Fibroblast of mammary gland (primary cell): ENCODE results near the gene SLA2.
"Not testable (repeated sequence)": the region's sequence is repeated elsewhere in the genome, so short reads cannot be mapped to it uniquely, and the experiment has no call there.

Source experiments
- DNase-seq: peaks from one replicate; pipeline ENCODE4 v3.0.0-alpha.2; 2010; ENCODE audit warnings: low read depth
- H3K4me3 ChIP-seq: 2 replicates; pipeline ENCODE4 v1.5.1; 2011; ENCODE audit warnings: low read depth, mild to moderate bottlenecking, low read length, moderate library complexity; ENCODE audit not compliant: control insufficient read depth
- CTCF ChIP-seq: conservative IDR thresholded peaks from 2 replicates; pipeline ENCODE4 v1.5.1; 2011; ENCODE audit warnings: low read depth, low read length, inconsistent platforms; ENCODE audit not compliant: control insufficient read depth, insufficient read depth

SLA2 gene

GRCh38 chr20:36645998-36646397 is at the start of gene SLA2:
TSS of gene SLA2 (minus strand) at chr20:36646196. CDS start at chr20:36641335, 4,861 bp downstream.
- no peak within 1 kb of the TSS for H3K4me3 ChIP-seq
- no peak for TF ChIP-seq CTCF
- no peak for DNase-seq

- DNase-seq, H3K4me3 ChIP-seq: not testable (repeated sequence)
These were observed 49.5 kb upstream of the SLA2 start for GRCh38 chr20:36695467-36695866.

- H3K4me3 ChIP-seq, result no peak overlapping the region
- no peak for TF ChIP-seq CTCF
- DNase-seq, result no peak
These were observed 42.6 kb upstream of the SLA2 start for GRCh38 chr20:36688630-36689029.

GRCh38 chr20:36687850-36688249 is 41.9 kb upstream of the SLA2 start:
- TF ChIP-seq CTCF, result no peak
- no peak for DNase-seq
- H3K4me3 ChIP-seq, result no peak overlapping the region

GRCh38 chr20:36686944-36687343 is 40.9 kb upstream of the SLA2 start:
- TF ChIP-seq CTCF, result no peak
- DNase-seq, result no peak
- no peak overlapping the region for H3K4me3 ChIP-seq

- H3K4me3 ChIP-seq, result no peak overlapping the region
- DNase-seq, result no peak
- no peak for TF ChIP-seq CTCF
These were observed 40.5 kb upstream of the SLA2 start for GRCh38 chr20:36686504-36686903.

- DNase-seq, result no peak
- TF ChIP-seq CTCF, result no peak
- H3K4me3 ChIP-seq, result no peak overlapping the region
These were observed 38.8 kb upstream of the SLA2 start for GRCh38 chr20:36684747-36685146.

- DNase-seq, result no peak
- no peak for TF ChIP-seq CTCF
- no peak overlapping the region for H3K4me3 ChIP-seq
These were observed 36.3 kb upstream of the SLA2 start for GRCh38 chr20:36682311-36682710.
